CD14-positive monocyte (primary cell): Measurements from ENCODE around the gene SAP30L. TPM values are rescaled to one million over a fixed set of nuclear protein-coding genes. Genes with fewer than 3 reads are reported as not detected.

Experiments
- DNase-seq, 3 donors: peaks; one replicate each; pipeline ENCODE4 v3.0.0-alpha.2; 2011 to 2022
- H2AFZ ChIP-seq: 2 replicates; pipeline ENCODE4 v1.6.0; 2012; ENCODE audit warnings: mild to moderate bottlenecking, low read depth, low read length, inconsistent platforms; ENCODE audit not compliant: insufficient read depth, poor library complexity, severe bottlenecking
- H3K27ac ChIP-seq, 2 donors: 1 replicate in 1 of 2; 2 replicates in 1 of 2; pipeline ENCODE4 v1.5.1; 2012 to 2013; ENCODE audit warnings: low read length in 2 of 2, control low read depth in 1 of 2, inconsistent platforms in 1 of 2, low read depth in 1 of 2, mild to moderate bottlenecking in 1 of 2
- H3K27me3 ChIP-seq, 2 donors: one replicate each; pipeline versions ENCODE4 v1.6.0 to v1.6.1; 2011 to 2013; ENCODE audit warnings: low read length in 2 of 2; ENCODE audit not compliant: control insufficient read depth in 2 of 2, insufficient read depth in 2 of 2
- H3K36me3 ChIP-seq, 2 donors: replicated peaks in 1 of 2; 1 replicate in 1 of 2; 2 replicates in 1 of 2; pipeline versions ENCODE4 v1.5.1 to v1.6.1; 2012 to 2013; ENCODE audit warnings: low read length in 2 of 2, control low read depth in 1 of 2, inconsistent platforms in 1 of 2, mild to moderate bottlenecking in 1 of 2; ENCODE audit not compliant: insufficient read depth in 2 of 2, control insufficient read depth in 1 of 2
- H3K4me1 ChIP-seq, 2 donors: 1 replicate in 1 of 2; 2 replicates in 1 of 2; pipeline versions ENCODE4 v1.5.1 to v1.6.1; 2012 to 2013; ENCODE audit warnings: low read length in 2 of 2, control low read depth in 1 of 2, inconsistent platforms in 1 of 2, mild to moderate bottlenecking in 1 of 2, moderate library complexity in 1 of 2; ENCODE audit not compliant: insufficient read depth in 2 of 2, control insufficient read depth in 1 of 2
- H3K4me2 ChIP-seq: replicated peaks from 2 replicates; pipeline ENCODE3; 2012; ENCODE audit warnings: low read length, moderate library complexity, mild to moderate bottlenecking; ENCODE audit not compliant: poor library complexity, severe bottlenecking; ENCODE audit errors: extremely low read depth
- H3K4me3 ChIP-seq, 3 experiments: fragments of 200-600 bp in 1 of 3; sonication (generic) in 1 of 3; replicated peaks in 1 of 3; 1 replicate in 2 of 3; 2 replicates in 1 of 3; pipeline ENCODE4 v1.5.1; 2011 to 2013; ENCODE audit warnings: low read length in 3 of 3, mild to moderate bottlenecking in 3 of 3, control low read depth in 2 of 3, low read depth in 2 of 3, inconsistent platforms in 1 of 3, moderate library complexity in 1 of 3
- H3K79me2 ChIP-seq: 2 replicates; pipeline ENCODE4 v1.6.0; 2012; ENCODE audit warnings: mild to moderate bottlenecking, control low read depth, inconsistent platforms, low read length, moderate library complexity; ENCODE audit not compliant: insufficient read depth
- H3K9ac ChIP-seq: 2 replicates; pipeline ENCODE4 v1.6.0; 2017; ENCODE audit warnings: low read length, mild to moderate bottlenecking; ENCODE audit not compliant: insufficient read depth, poor library complexity, severe bottlenecking
- H3K9me3 ChIP-seq, 2 donors: replicated peaks in 1 of 2; 1 replicate in 1 of 2; 2 replicates in 1 of 2; pipeline versions ENCODE4 v1.5.1 to v1.6.1; 2012 to 2013; ENCODE audit warnings: low read length in 2 of 2, control low read depth in 1 of 2; ENCODE audit not compliant: control insufficient read depth in 1 of 2, insufficient read depth in 1 of 2
- H4K20me1 ChIP-seq: 2 replicates; pipeline ENCODE4 v1.6.0; 2012; ENCODE audit warnings: mild to moderate bottlenecking, low read length, control low read depth, moderate library complexity; ENCODE audit not compliant: insufficient read depth
- H3K27ac Mint-ChIP-seq, 7 donors: one replicate each; pipeline ENCODE4 v1.8.0; 2020; ENCODE audit warnings: mild to moderate bottlenecking in 7 of 7, mixed read lengths in 7 of 7, moderate library complexity in 6 of 7, inconsistent platforms in 2 of 7
- H3K27me3 Mint-ChIP-seq, 3 donors: one replicate each; pipeline ENCODE4 v1.8.0; 2021 to 2022; ENCODE audit warnings: low read depth in 3 of 3, mild to moderate bottlenecking in 3 of 3, mixed read lengths in 3 of 3, moderate library complexity in 3 of 3, inconsistent platforms in 1 of 3
- H3K36me3 Mint-ChIP-seq, 2 donors: one replicate each; pipeline ENCODE4 v1.8.0; 2020; ENCODE audit warnings: mixed read lengths in 2 of 2, inconsistent platforms in 1 of 2, mild to moderate bottlenecking in 1 of 2
- H3K4me1 Mint-ChIP-seq: one replicate; pipeline ENCODE4 v1.8.0; 2020; ENCODE audit warnings: mild to moderate bottlenecking, mixed read lengths
- H3K4me3 Mint-ChIP-seq, 2 donors: one replicate each; pipeline ENCODE4 v1.8.0; 2020; ENCODE audit warnings: mild to moderate bottlenecking in 2 of 2, mixed read lengths in 2 of 2, moderate library complexity in 1 of 2
- H3K9me3 Mint-ChIP-seq, 7 donors: one replicate each; pipeline ENCODE4 v1.8.0; 2020 to 2022; ENCODE audit warnings: mixed read lengths in 7 of 7, mild to moderate bottlenecking in 6 of 7, moderate library complexity in 6 of 7, inconsistent platforms in 2 of 7
- CTCF ChIP-seq: fragments of 200-600 bp; IDR thresholded peaks from one replicate; pipeline ENCODE4 v1.8.0; 2022; ENCODE audit warnings: antibody characterized with exemption, mild to moderate bottlenecking
- WGBS: methylation state at CpG from one replicate; pipeline ENCODE4 v1.1.5; 2013; ENCODE audit warnings: missing lambda C conversion rate; ENCODE audit not compliant: insufficient coverage; 5-methylcytosine and 5-hydroxymethylcytosine counted together
- intact Hi-C, 2 donors: fragments of 100-400 bp; cut with micrococcal nuclease; formaldehyde crosslinking; loops; one replicate each; pipeline versions ENCODE4 v1.15.0 to v1.15.1; 2023
- polyA plus RNA-seq, 3 donors: library from polyadenylated mRNA; depleted of rRNA in 1 of 3; unstranded in 2 of 3; stranded (reverse) in 1 of 3; fragments of 300-500 nt in 2 of 3; fragments of >200 nt in 1 of 3; fragmentation: Illumina TruSeq in 2 of 3; gene quantifications; 1 replicate in 2 of 3; 2 replicates in 1 of 3; pipeline ENCODE4 v1.2.3, GENCODE V29; 2012 to 2021

SAP30L gene
- polyA plus RNA-seq, 3 donors, result 21.1 to 36.1 (median 29.4) TPM

GRCh38 chr5:154508114-154508513 is 62.3 kb downstream of the SAP30L start:
- no peak overlapping the region for H3K4me3 Mint-ChIP-seq
- no peak overlapping the region for H3K27ac ChIP-seq
- no peaks in the 10 kb centered on the region for H3K4me1 ChIP-seq
- no peak overlapping the region for H3K9ac ChIP-seq
- H4K20me1 ChIP-seq, result no peaks in the 10 kb centered on the region
- H3K4me2 ChIP-seq, result no peak overlapping the region
- intact Hi-C loops, result no loop called here
- no peak overlapping the region for H2AFZ ChIP-seq
- H3K36me3 Mint-ChIP-seq, result no peaks in the 10 kb centered on the region
- TF ChIP-seq CTCF, result no peak
- peaks cover 0 to 3% (median 0%) of the 10 kb centered on the region in 7 donors for H3K9me3 Mint-ChIP-seq
- H3K4me1 Mint-ChIP-seq, result no peaks in the 10 kb centered on the region
- H3K36me3 ChIP-seq, result no peaks in the 10 kb centered on the region
- no peak overlapping the region for H3K27ac Mint-ChIP-seq
- H3K9me3 ChIP-seq, result no peaks in the 10 kb centered on the region
- H3K27me3 ChIP-seq, result no peaks in the 10 kb centered on the region
- WGBS, result no CpG with 5 or more reads among the region's 2 CpGs
- peaks cover 3 to 6% (median 5%) of the 10 kb centered on the region in 3 donors for H3K27me3 Mint-ChIP-seq
- no peaks in the 10 kb centered on the region for H3K79me2 ChIP-seq
- H3K4me3 ChIP-seq, result no peak overlapping the region
- DNase-seq, result no peak

GRCh38 chr5:154509784-154510555 is 64.2 kb downstream of the SAP30L start:
- no peak overlapping the region for H3K4me2 ChIP-seq
- H3K4me3 ChIP-seq, result no peak overlapping the region
- H3K36me3 Mint-ChIP-seq, result no peaks in the 10 kb centered on the region
- 92% methylated on average over 3 of the region's 5 CpGs for WGBS
- no peaks in the 10 kb centered on the region for H3K9me3 Mint-ChIP-seq
- no peaks in the 10 kb centered on the region for H4K20me1 ChIP-seq
- peaks cover 7% of the 10 kb centered on the region for H3K4me1 Mint-ChIP-seq
- H3K79me2 ChIP-seq, result no peaks in the 10 kb centered on the region
- H3K9me3 ChIP-seq, result no peaks in the 10 kb centered on the region
- H3K27ac Mint-ChIP-seq, result no peak overlapping the region
- H3K4me1 ChIP-seq, result no peaks in the 10 kb centered on the region
- H2AFZ ChIP-seq, result no peak overlapping the region
- no peaks in the 10 kb centered on the region for H3K36me3 ChIP-seq
- no peak overlapping the region for H3K4me3 Mint-ChIP-seq
- no peak for TF ChIP-seq CTCF
- no peak overlapping the region for H3K9ac ChIP-seq
- peaks cover 3 to 12% (median 7%) of the 10 kb centered on the region in 3 donors for H3K27me3 Mint-ChIP-seq
- H3K27me3 ChIP-seq, result no peaks in the 10 kb centered on the region
- intact Hi-C loops, result no loop called here
- no peak for DNase-seq
- no peak overlapping the region for H3K27ac ChIP-seq

Other genes starting within 250 kb of the SAP30L start
- not detected for gene HAND1, start 32.2 kb downstream of the SAP30L start, polyA plus RNA-seq